ENCODE data around the gene SVOP. TPM values are rescaled to one million over a fixed set of nuclear protein-coding genes. Genes with fewer than 3 reads are reported as not detected.
"Not testable (repeated sequence)": the region's sequence is repeated elsewhere in the genome, so short reads cannot be mapped to it uniquely, and the experiment has no call there.

SVOP gene
- total and polyA plus RNA-seq, 11 donors, result 0.14 to 5.3 (median 2.2) TPM

DNA sequence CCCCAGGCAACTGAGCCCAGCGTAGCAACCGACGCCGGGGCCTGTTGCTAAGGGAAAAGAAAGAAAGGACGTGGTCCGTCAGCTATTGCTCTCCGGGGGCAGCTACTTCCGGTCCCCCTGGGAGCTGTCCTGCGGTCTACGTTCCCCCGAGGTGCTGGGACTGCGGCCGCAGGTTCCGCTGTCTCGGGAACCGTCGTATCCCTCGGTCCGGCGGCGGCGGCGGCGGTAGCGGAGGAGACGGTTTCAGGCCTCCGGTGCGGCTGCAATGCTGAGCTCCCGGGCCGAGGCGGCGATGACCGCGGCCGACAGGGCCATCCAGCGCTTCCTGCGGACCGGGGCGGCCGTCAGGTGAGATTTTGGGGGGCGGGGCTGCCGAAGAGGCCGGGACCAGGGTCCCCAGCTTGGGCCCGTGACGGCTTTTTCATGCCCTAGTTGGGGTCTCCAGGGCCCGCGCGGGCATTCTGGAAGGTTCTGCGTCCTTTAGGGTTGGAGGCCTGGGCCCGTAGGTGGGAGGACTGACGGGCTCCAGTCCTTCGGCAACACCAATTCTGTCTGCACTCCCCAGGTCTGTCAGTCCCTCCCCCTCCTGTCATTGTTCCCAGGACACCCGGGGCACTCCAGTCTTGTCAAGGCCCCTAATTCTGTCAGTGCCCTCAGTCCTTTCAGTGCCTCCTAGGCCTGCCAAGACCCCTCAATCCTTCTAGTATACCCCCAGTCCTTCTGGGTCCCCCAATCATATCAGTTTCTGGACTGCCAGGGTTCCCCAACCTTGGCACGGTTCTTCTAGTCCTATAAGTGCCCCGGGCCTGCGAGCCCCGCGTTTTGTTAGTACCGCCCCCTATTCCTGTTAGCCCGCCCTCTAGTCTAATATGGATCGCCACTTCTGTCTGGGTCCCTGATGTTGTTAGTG is 31.8 kb upstream of the SVOP start, which contains the start of gene USP30:
TSS of gene USP30 (plus strand) at position 163 of the 910 bp plus-strand sequence. CDS start at position 266, 103 bp downstream.
- Histone ChIP-seq H3K27me3 (no peaks in the 10 kb centered on the region), H3K4me1 (peaks cover 0 to 25% (median 17%) of the 10 kb centered on the region in 12 donors), H3K36me3 (peaks cover 0 to 19% (median 5%) of the 10 kb centered on the region in 9 donors), H3K9me3 (no peaks in the 10 kb centered on the region), H3K27ac (peak within 1 kb of the TSS; percentile 67 to 93 (median 90)), H3K4me3 (peak within 1 kb of the TSS; percentile 60 to 97 (median 92))
- TF ChIP-seq CTCF (IDR thresholded peaks at IDR 0.05), result no peak
- no peak for TF ChIP-seq POLR2A (IDR thresholded peaks at IDR 0.05)
- peak; percentile 84 to 92 (median 86) for DNase-seq
- intact Hi-C loops (cut with DNase I), result loop anchor here in 1 of 10 donors (1.0 to 5.0 kb wide), 2 partner anchors 41 to 100 kb away; partner anchors contain the start of gene ALKBH2
- 0 to 1% (median 0%) methylated on average over 31 to 61 of the region's 61 CpGs for WGBS, 4 donors
- ATAC-seq, result peak; percentile 91 to 98 (median 96)

DNA sequence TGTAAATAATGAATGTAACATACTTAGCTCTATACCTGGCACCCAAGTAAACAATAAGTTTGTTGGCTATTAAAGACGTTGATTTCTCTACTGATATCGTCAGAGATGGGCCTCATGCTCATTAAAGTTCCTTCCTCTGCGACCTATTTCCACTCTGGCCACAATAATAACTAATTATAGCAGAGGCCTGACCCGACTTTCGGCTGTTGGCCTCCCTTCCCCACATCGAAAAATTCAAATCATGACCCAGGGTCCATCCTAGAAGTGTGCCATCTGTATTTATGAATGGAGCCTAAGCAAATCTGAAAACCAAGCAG is 31.2 kb upstream of the SVOP start:
- Histone ChIP-seq H3K36me3 (peaks cover 0 to 13% (median 0%) of the 10 kb centered on the region in 9 donors), H3K4me1 (peaks cover 0 to 25% (median 17%) of the 10 kb centered on the region in 12 donors), H3K27me3 (no peaks in the 10 kb centered on the region), H3K9me3 (no peaks in the 10 kb centered on the region), H3K4me3 (peak overlapping the region; percentile 60 to 97 (median 92)), H3K27ac (peak overlapping the region; percentile 67 to 93 (median 90))
- TF ChIP-seq CTCF (IDR thresholded peaks at IDR 0.05) (no peak), POLR2A (IDR thresholded peaks at IDR 0.05) (no peak)
- WGBS, 4 donors, result 3 to 5% (median 5%) methylated on average over 6 of the region's 6 CpGs
- DNase-seq (no peak), ATAC-seq (peak in 2 of 4 donors; percentile 34 to 40)
- intact Hi-C loops (cut with DNase I), result loop anchor here in 1 of 10 donors (1.0 to 5.0 kb wide), 2 partner anchors 41 to 100 kb away; partner anchors contain the start of gene ALKBH2

DNA sequence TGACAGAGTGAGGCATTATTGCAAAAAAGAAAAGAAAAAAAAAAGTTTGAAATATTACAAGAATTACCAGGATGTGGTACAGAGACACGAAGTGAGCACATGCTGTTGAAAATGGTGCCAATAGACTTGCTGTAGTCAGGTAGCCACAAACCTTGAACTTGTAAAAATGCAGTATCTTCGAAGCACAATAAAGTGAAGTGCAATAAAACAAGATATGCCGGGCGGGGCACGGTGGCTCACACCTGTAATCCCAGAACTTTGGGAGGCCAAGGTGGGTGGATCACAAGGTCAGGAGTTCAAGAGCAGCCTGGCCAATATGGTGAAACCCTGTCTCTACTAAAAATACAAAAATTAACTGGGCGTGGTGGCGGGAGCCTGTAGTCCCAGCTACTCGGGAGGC is 28.9 kb upstream of the SVOP start:
- not testable (repeated sequence) for H3K4me3 ChIP-seq, DNase-seq, H3K27me3 ChIP-seq, H3K27ac ChIP-seq, ATAC-seq, H3K36me3 ChIP-seq, H3K9me3 ChIP-seq
- WGBS, 4 donors, result 75 to 83% (median 81%) methylated on average over 8 of the region's 8 CpGs
- peaks cover 0 to 25% (median 17%) of the 10 kb centered on the region in 12 donors for H3K4me1 ChIP-seq
- intact Hi-C loops (cut with DNase I), result loop anchor here in 3 of 10 donors (5.0 to 10.0 kb wide), 3 partner anchors 97 to 835 kb away; partner anchors contain the start of gene GLTP (in 1 of the 3)

GRCh38 chr12:109048706-109049105 is 27.8 kb upstream of the SVOP start:
- H3K36me3 ChIP-seq, DNase-seq, H3K27ac ChIP-seq, ATAC-seq, H3K4me3 ChIP-seq, H3K9me3 ChIP-seq, H3K27me3 ChIP-seq: not testable (repeated sequence)
- intact Hi-C loops (cut with DNase I), result loop anchor here in 2 of 10 donors (10.0 kb wide), 2 partner anchors 184 to 836 kb away; partner anchors contain the start of gene GLTP (in 1 of the 2)
- WGBS, 4 donors, result 77 to 84% (median 80%) methylated on average over 3 of the region's 3 CpGs
- peaks cover 0 to 15% (median 11%) of the 10 kb centered on the region in 12 donors for H3K4me1 ChIP-seq
